HG02763 (cell line): Measurements from ENCODE around the gene FOXC2.

Experiments
- ATAC-seq: cut with Tn5 transposase; IDR thresholded peaks from one replicate; pipeline ENCODE4 v1.9.1; 2021; ENCODE audit warnings: mild to moderate bottlenecking, moderate library complexity; ENCODE audit not compliant: unreplicated experiment

Gene FOXC2

GRCh38 chr16:86532526-86532815 is 34.2 kb upstream of the FOXC2 start:
- no peak for ATAC-seq

- no peak for ATAC-seq
These were observed 33.6 kb upstream of the FOXC2 start for GRCh38 chr16:86533076-86533475.

DNA sequence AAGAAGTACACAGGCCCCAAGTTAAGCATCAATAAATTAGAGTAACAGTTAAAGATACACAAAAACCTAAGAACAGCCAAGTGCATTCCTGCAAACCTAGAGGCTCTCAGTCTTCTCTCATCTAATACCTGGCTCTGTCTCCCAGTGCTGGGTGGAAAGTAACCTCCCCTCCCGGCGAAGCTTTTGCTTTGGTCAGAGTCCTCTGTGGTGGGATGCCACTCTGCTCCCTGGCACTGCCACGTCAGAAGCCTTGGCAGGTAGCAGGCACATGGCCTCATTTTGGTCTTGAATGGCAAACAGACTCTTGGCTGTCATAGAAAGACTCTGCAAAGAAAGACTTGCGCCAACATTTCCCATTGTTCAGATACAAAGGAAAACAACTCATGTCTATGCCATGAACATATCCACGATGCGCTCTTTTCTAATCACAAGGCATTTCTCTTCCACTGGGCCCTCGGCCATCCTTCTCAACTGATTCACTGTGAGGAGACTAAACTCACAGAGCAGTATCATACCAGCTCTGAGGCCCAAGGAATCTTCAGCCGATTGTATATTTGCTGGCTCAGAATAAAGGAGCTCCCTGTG is 32.8 kb upstream of the FOXC2 start:
- ATAC-seq: no peak

GRCh38 chr16:86534779-86535615 is 31.6 kb upstream of the FOXC2 start:
- ATAC-seq: no peak

- ATAC-seq: no peak
These were observed 30.0 kb upstream of the FOXC2 start for GRCh38 chr16:86536621-86537020.

GRCh38 chr16:86537486-86537885 is 29.1 kb upstream of the FOXC2 start:
- ATAC-seq: no peak

- no peak for ATAC-seq
These were observed 28.3 kb upstream of the FOXC2 start for GRCh38 chr16:86538196-86538780.

- ATAC-seq: no peak
These were observed 25.7 kb upstream of the FOXC2 start for GRCh38 chr16:86540894-86541293.

- ATAC-seq: no peak
These were observed 25.1 kb upstream of the FOXC2 start for GRCh38 chr16:86541560-86541959.

- ATAC-seq: no peak
These were observed 23.6 kb upstream of the FOXC2 start for GRCh38 chr16:86542756-86543750.

- no peak for ATAC-seq
These were observed 21.1 kb upstream of the FOXC2 start for GRCh38 chr16:86545481-86545880.

GRCh38 chr16:86545954-86546637 is 20.5 kb upstream of the FOXC2 start:
- ATAC-seq: no peak

DNA sequence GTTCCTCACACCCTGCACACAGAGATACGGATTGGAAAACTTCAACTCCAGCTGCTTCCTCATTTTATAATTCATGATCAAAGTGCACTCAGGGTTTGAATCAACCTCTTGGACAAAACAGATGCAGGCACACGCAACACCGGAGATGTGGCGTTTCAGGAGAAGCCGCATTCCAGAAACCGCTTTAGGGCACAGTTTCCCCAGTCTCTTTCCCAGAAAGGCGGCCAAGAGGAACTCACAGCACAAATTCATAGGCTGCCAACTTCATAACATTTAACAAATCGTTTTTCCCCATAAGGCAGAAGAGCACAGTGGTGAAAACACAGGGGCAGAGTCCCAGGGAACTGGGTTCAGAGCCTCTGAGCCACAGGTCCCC is 20.0 kb upstream of the FOXC2 start:
- no peak for ATAC-seq

GRCh38 chr16:86547286-86547685 is 19.3 kb upstream of the FOXC2 start:
- no peak for ATAC-seq

DNA sequence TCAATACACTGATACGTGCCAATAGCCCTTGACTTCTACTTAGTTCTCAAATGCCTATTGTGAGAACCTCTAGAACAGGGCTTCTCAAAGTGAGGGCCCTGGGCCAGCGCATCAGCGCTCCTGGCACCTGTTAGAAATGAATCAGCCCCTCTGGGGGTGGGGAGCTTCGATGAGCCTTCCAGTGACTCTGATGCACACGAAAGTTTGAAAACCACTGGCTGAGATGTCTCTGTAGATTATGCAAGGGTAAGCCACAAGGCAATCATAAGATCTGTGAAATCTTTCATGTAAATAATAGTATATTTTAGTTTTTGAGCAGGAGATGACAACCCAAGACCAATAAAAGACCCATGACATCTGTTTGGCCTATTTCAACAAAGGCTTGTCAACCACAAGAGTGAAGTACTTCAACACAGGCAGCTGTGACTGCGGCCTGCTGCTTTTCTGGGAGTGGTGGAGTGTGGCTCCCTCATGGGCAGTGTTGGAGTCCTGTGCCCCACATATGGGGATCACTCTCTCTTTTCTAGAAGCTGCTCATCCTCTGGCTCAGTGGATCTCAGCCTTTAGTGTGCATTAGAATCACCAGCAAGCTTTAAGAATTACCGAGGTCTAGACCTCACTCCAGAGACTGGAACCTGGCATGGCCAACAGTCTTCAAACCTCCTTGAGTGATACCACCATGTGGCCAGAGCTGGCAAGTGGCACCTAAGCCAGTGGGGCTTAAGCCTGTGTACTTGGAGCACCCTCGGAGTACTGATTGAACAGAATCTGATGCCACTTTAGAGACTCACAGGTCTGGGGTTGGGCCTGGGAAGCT is 17.3 kb upstream of the FOXC2 start:
- no peak for ATAC-seq

GRCh38 chr16:86549893-86550190 is 16.8 kb upstream of the FOXC2 start:
- ATAC-seq: no peak

- ATAC-seq: no peak
These were observed 16.3 kb upstream of the FOXC2 start for GRCh38 chr16:86550281-86550680.

DNA sequence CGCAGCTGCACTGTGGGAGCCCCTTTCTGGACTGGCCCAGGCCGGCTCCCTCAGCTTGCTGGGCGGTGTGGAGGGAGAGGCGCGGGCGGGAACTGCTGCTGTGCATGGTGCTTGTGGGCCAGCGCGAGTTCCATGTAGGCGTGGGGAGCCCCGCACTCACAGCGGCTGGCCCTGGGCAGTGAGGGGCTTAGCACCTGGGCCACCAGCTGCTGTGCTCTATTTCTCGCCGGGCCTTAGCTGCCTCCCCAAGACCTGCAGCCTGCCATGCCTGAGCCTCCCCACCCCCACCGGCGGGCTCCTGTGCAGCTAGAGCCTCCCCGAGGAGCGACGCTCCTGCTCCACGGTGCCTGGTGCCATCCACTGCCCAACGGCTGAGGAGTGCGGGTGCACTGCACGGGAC is 13.3 kb upstream of the FOXC2 start:
- ATAC-seq: no peak

GRCh38 chr16:86554599-86554916 is 12.1 kb upstream of the FOXC2 start:
- no peak for ATAC-seq
